Parathyroid adenoma (tissue), 2 donors: ENCODE results near the gene FAM163B.

ENCODE experiments used
- H2AFZ ChIP-seq: fragments of 300-600 bp; sonication (generic); one replicate; pipeline ENCODE4 v1.7.0; 2017; ENCODE audit warnings: antibody characterized with exemption, mild to moderate bottlenecking
- H3K27ac ChIP-seq: fragments of 300-600 bp; sonication (generic); one replicate; pipeline ENCODE4 v1.7.0; 2017
- H3K27me3 ChIP-seq: fragments of 300-600 bp; sonication (generic); one replicate; pipeline ENCODE4 v1.7.0; 2017; ENCODE audit warnings: low read length; ENCODE audit not compliant: control insufficient read depth, insufficient read depth
- H3K36me3 ChIP-seq: fragments of 300-600 bp; sonication (generic); one replicate; pipeline ENCODE4 v1.7.0; 2017; ENCODE audit warnings: low read length; ENCODE audit not compliant: control insufficient read depth, insufficient read depth
- H3K4me1 ChIP-seq: fragments of 300-600 bp; sonication (generic); one replicate; pipeline ENCODE4 v1.7.0; 2017; ENCODE audit warnings: control low read depth
- H3K4me2 ChIP-seq: fragments of 300-600 bp; sonication (generic); one replicate; pipeline ENCODE4 v1.7.0; 2017; ENCODE audit warnings: low read length
- H3K4me3 ChIP-seq: fragments of 300-600 bp; sonication (generic); one replicate; pipeline ENCODE4 v1.7.0; 2017; ENCODE audit warnings: low read depth, low read length
- H3K79me2 ChIP-seq: fragments of 300-600 bp; sonication (generic); one replicate; pipeline ENCODE4 v1.7.0; 2017; ENCODE audit warnings: control low read depth
- H3K9ac ChIP-seq: fragments of 300-600 bp; sonication (generic); one replicate; pipeline ENCODE4 v1.7.0; 2017; ENCODE audit warnings: mild to moderate bottlenecking
- H3K9me3 ChIP-seq: fragments of 300-600 bp; sonication (generic); one replicate; pipeline ENCODE4 v1.7.0; 2017; ENCODE audit warnings: low read length; ENCODE audit not compliant: control insufficient read depth
- TF ChIP-seq, protein P1 (sequence below): fragments of 300-600 bp; sonication (generic); IDR thresholded peaks from one replicate; pipeline ENCODE4 v1.7.0; 2017; ENCODE audit warnings: antibody characterized with exemption, mild to moderate bottlenecking
- donor health status: primary hyperparathyroidism.

Gene FAM163B

GRCh38 chr9:133587051-133587450 lies 22.1 kb downstream of the FAM163B start:
- no peak overlapping the region for H2AFZ ChIP-seq
- TF ChIP-seq, protein P1, sequence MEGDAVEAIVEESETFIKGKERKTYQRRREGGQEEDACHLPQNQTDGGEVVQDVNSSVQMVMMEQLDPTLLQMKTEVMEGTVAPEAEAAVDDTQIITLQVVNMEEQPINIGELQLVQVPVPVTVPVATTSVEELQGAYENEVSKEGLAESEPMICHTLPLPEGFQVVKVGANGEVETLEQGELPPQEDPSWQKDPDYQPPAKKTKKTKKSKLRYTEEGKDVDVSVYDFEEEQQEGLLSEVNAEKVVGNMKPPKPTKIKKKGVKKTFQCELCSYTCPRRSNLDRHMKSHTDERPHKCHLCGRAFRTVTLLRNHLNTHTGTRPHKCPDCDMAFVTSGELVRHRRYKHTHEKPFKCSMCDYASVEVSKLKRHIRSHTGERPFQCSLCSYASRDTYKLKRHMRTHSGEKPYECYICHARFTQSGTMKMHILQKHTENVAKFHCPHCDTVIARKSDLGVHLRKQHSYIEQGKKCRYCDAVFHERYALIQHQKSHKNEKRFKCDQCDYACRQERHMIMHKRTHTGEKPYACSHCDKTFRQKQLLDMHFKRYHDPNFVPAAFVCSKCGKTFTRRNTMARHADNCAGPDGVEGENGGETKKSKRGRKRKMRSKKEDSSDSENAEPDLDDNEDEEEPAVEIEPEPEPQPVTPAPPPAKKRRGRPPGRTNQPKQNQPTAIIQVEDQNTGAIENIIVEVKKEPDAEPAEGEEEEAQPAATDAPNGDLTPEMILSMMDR = no peak
- H3K36me3 ChIP-seq = no peaks in the 10 kb centered on the region
- H3K4me3 ChIP-seq = no peak overlapping the region
- H3K79me2 ChIP-seq = no peaks in the 10 kb centered on the region
- no peak overlapping the region for H3K4me2 ChIP-seq
- no peak overlapping the region for H3K9ac ChIP-seq
- no peaks in the 10 kb centered on the region for H3K9me3 ChIP-seq
- no peak overlapping the region for H3K27ac ChIP-seq
- no peaks in the 10 kb centered on the region for H3K4me1 ChIP-seq
- H3K27me3 ChIP-seq = peaks cover 10% of the 10 kb centered on the region

- Histone ChIP-seq H3K27me3 (peaks cover 10% of the 10 kb centered on the region), H3K36me3 (no peaks in the 10 kb centered on the region), H3K4me1 (no peaks in the 10 kb centered on the region), H3K9ac (no peak overlapping the region), H3K4me3 (no peak overlapping the region), H3K4me2 (peak overlapping the region; percentile 26), H3K27ac (no peak overlapping the region), H2AFZ (peak overlapping the region; percentile 38), H3K9me3 (no peaks in the 10 kb centered on the region), H3K79me2 (no peaks in the 10 kb centered on the region)
- TF ChIP-seq, protein P1 = no peak
Observed at GRCh38 chr9:133585481-133586351, 23.5 kb downstream of the FAM163B start.

- H3K4me1 ChIP-seq = no peaks in the 10 kb centered on the region
Observed at GRCh38 chr9:133584559-133585476, 24.4 kb downstream of the FAM163B start.

DNA sequence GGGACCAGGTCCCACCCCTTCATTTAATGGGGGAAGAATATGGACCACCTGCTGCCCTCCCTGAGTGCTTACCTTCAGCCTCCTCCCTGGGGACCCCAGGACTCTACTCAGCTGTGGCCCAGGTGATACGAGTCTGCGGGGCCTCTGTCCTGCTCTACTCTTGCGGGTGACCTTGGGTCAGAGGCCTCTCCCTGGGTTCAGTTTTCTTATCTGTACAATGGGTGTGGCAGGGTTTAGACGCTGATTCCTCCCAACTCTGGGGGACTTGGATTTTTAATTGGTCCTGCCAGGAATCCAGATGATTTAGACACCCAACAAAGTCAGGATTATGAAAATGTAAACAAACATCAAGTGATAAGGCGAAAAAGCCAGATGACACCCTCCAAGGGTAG lies 25.0 kb downstream of the FAM163B start:
- H3K4me3 ChIP-seq = no peak overlapping the region

More at GRCh38 chr9:133584559-133585476, 24.4 kb downstream of the FAM163B start:
- Histone ChIP-seq H3K79me2 (no peaks in the 10 kb centered on the region), H3K27ac (no peak overlapping the region), H2AFZ (no peak overlapping the region), H3K4me3 (no peak overlapping the region), H3K36me3 (no peaks in the 10 kb centered on the region), H3K27me3 (peaks cover 10% of the 10 kb centered on the region), H3K4me2 (no peak overlapping the region), H3K9me3 (no peaks in the 10 kb centered on the region), H3K9ac (no peak overlapping the region)
- TF ChIP-seq, protein P1 = no peak

More for the DNA sequence above, 25.0 kb downstream of the FAM163B start:
- no peaks in the 10 kb centered on the region for H3K36me3 ChIP-seq
- H3K27me3 ChIP-seq = peaks cover 10% of the 10 kb centered on the region
- H3K9me3 ChIP-seq = no peaks in the 10 kb centered on the region
- no peak overlapping the region for H3K9ac ChIP-seq
- no peak overlapping the region for H2AFZ ChIP-seq
- TF ChIP-seq, protein P1 = no peak
- no peak overlapping the region for H3K27ac ChIP-seq
- H3K79me2 ChIP-seq = no peaks in the 10 kb centered on the region
- H3K4me2 ChIP-seq = no peak overlapping the region
- H3K4me1 ChIP-seq = no peaks in the 10 kb centered on the region
